Keratinocyte (primary cell): Measurements from ENCODE around the gene VTI1A.

Experiments used
- EZH2 ChIP-seq: IDR thresholded peaks from one replicate; pipeline ENCODE4 v1.6.1; 2012; ENCODE audit warnings: inconsistent platforms, mild to moderate bottlenecking, low read length, moderate library complexity
- TF ChIP-seq, protein P1 (sequence below), 3 experiments: IDR thresholded peaks in 1 of 3; conservative IDR thresholded peaks in 1 of 3; optimal IDR thresholded peaks in 1 of 3; 2 replicates in 2 of 3; 3 replicates in 1 of 3; pipeline versions ENCODE3 to v1.5.1; 2011; ENCODE audit warnings: low read length in 3 of 3, mild to moderate bottlenecking in 3 of 3, moderate library complexity in 2 of 3, control low read depth in 1 of 3, inconsistent platforms in 1 of 3; ENCODE audit not compliant: insufficient read depth in 2 of 3; ENCODE audit errors: extremely low read depth in 1 of 3

DNA sequence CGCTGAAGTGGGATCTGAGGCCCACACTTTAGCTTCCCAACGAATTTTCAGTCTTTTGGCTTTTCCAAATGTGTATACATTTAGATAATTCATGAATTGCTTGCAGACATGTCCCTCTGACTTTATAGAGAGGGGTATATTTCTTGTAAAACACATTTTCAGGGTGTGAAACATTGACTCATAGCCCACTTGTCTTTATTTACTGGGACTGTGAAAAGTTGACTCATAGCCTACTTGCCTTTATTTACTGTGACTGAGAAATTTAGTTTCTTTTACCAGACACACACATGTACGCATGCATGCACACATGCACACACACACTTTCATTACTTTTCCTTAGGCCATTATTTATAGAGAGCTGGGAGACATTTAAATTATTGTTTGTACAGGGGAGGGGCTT lies 79.1 kb downstream of the VTI1A start:
- TF ChIP-seq, protein P1, sequence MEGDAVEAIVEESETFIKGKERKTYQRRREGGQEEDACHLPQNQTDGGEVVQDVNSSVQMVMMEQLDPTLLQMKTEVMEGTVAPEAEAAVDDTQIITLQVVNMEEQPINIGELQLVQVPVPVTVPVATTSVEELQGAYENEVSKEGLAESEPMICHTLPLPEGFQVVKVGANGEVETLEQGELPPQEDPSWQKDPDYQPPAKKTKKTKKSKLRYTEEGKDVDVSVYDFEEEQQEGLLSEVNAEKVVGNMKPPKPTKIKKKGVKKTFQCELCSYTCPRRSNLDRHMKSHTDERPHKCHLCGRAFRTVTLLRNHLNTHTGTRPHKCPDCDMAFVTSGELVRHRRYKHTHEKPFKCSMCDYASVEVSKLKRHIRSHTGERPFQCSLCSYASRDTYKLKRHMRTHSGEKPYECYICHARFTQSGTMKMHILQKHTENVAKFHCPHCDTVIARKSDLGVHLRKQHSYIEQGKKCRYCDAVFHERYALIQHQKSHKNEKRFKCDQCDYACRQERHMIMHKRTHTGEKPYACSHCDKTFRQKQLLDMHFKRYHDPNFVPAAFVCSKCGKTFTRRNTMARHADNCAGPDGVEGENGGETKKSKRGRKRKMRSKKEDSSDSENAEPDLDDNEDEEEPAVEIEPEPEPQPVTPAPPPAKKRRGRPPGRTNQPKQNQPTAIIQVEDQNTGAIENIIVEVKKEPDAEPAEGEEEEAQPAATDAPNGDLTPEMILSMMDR (optimal IDR thresholded peaks at IDR 0.05 in 1 of 3, IDR thresholded peaks at IDR 0.05 in 1 of 3, conservative IDR thresholded peaks at IDR 0.05 in 1 of 3; ENCODE audit: extremely low read depth in 1 of 3, insufficient read depth in 2 of 3, low read length in 3 of 3) = no peak
- TF ChIP-seq EZH2 = no peak
